K562 (cell line): ENCODE data around the gene NAV2.

Experiments used
- FOXM1 ChIP-seq, 2 experiments: fragments of 450-650 bp in 1 of 2; sonication (generic) in 1 of 2; formaldehyde crosslinking in 1 of 2; IDR thresholded peaks; 2 replicates each; pipeline versions ENCODE4 v1.6.1 to v1.9.0; 2017 to 2022; ENCODE audit warnings: low read depth in 2 of 2, mild to moderate bottlenecking in 2 of 2, missing genetic modification reagents in 1 of 2, moderate library complexity in 1 of 2
- HMG20A ChIP-seq: fragments of 450-650 bp; formaldehyde crosslinking; conservative IDR thresholded peaks from 2 replicates; pipeline ENCODE4 v1.4.0; 2020; ENCODE audit warnings: mild to moderate bottlenecking, mixed read lengths
- JUN ChIP-seq, 2 experiments: sonication (generic) in 1 of 2; formaldehyde crosslinking in 1 of 2; IDR thresholded peaks; 2 replicates each; pipeline versions ENCODE4 v1.6.1 to v1.8.0; 2012 to 2022; ENCODE audit warnings: borderline replicate concordance in 2 of 2, mild to moderate bottlenecking in 2 of 2, improper control_type of control experiment in 1 of 2, low read depth in 1 of 2, low read length in 1 of 2, missing genetic modification reagents in 1 of 2
- MAX ChIP-seq: sonication (generic); formaldehyde crosslinking; IDR thresholded peaks from 2 replicates; pipeline ENCODE4 v1.9.0; 2022; ENCODE audit warnings: mild to moderate bottlenecking, missing genetic modification reagents
- MAZ ChIP-seq, 2 experiments: fragments of 450-650 bp in 1 of 2; sonication (generic) in 1 of 2; formaldehyde crosslinking; IDR thresholded peaks in 1 of 2; conservative IDR thresholded peaks in 1 of 2; 2 replicates each; pipeline versions ENCODE4 v1.4.0 to v1.5.0; 2020; ENCODE audit warnings: mild to moderate bottlenecking in 1 of 2, missing genetic modification reagents in 1 of 2
- PRPF4 ChIP-seq: fragments of 200-400 bp; formaldehyde crosslinking; IDR thresholded peaks from one replicate; pipeline ENCODE4 v1.6.1; 2017; ENCODE audit warnings: low read length, low read depth, mild to moderate bottlenecking; ENCODE audit not compliant: insufficient read depth, poor library complexity, severe bottlenecking
- SP1 ChIP-seq: sonication (generic); formaldehyde crosslinking; IDR thresholded peaks from 2 replicates; pipeline ENCODE4 v1.8.1; 2022; ENCODE audit warnings: mild to moderate bottlenecking, missing genetic modification reagents
- ZC3H11A ChIP-seq: IDR thresholded peaks from 2 replicates; pipeline ENCODE4 v1.6.1; 2012; ENCODE audit warnings: low read depth, low read length, improper control_type of control experiment
- ZFX ChIP-seq: sonication (generic); formaldehyde crosslinking; IDR thresholded peaks from 2 replicates; pipeline ENCODE4 v1.8.0; 2022; ENCODE audit warnings: mild to moderate bottlenecking, missing genetic modification reagents, moderate library complexity
- ZKSCAN1 ChIP-seq: fragments of 150-350 bp; IDR thresholded peaks from 2 replicates; pipeline ENCODE4 v1.6.1; 2016; ENCODE audit warnings: low read depth, low read length
- TF ChIP-seq, protein P1 (sequence below), 2 experiments: fragments of 450-650 bp in 1 of 2; sonication (generic) in 1 of 2; formaldehyde crosslinking in 1 of 2; IDR thresholded peaks in 1 of 2; conservative IDR thresholded peaks in 1 of 2; 2 replicates each; pipeline versions ENCODE4 v1.6.1 to v1.8.1; 2016 to 2023; ENCODE audit warnings: mild to moderate bottlenecking in 2 of 2, moderate library complexity in 2 of 2, inconsistent platforms in 1 of 2, missing genetic modification reagents in 1 of 2
- TF ChIP-seq, protein P2 (sequence below), 3 experiments: fragments of 200-800 bp in 1 of 3; fragments of 250-450 bp in 1 of 3; fragments of 450-650 bp in 1 of 3; sonication (Bioruptor Pico) in 1 of 3; sonication (Bioruptor generic) in 1 of 3; formaldehyde crosslinking in 1 of 3; IDR thresholded peaks; 2 replicates each; pipeline versions ENCODE4 v1.6.1 to v1.8.0; 2016 to 2022; ENCODE audit warnings: mild to moderate bottlenecking in 2 of 3, missing genetic modification characterization in 2 of 3, missing compliant biosample characterization in 1 of 3, moderate library complexity in 1 of 3

- TF ChIP-seq ZC3H11A (no peak), MAX (no peak), ZKSCAN1 (no peak), SP1 (CRISPR knock-in tag) (no peak), ZFX (CRISPR knock-in tag) (no peak), HMG20A (no peak), PRPF4 (no peak), MAZ (CRISPR knock-in tag; conservative IDR thresholded peaks at IDR 0.05 in 1 of 2, IDR thresholded peaks at IDR 0.05 in 1 of 2) (no peak), FOXM1 (IDR thresholded peaks at IDR 0.05; ENCODE audit: low read depth) (no peak), FOXM1 (CRISPR knock-in tag; IDR thresholded peaks at IDR 0.05; ENCODE audit: low read depth) (no peak), JUN (IDR thresholded peaks at IDR 0.05; ENCODE audit: borderline replicate concordance, low read depth, low read length) (no peak), JUN (CRISPR knock-in tag; IDR thresholded peaks at IDR 0.05; ENCODE audit: borderline replicate concordance) (no peak)
- TF ChIP-seq, protein P1, sequence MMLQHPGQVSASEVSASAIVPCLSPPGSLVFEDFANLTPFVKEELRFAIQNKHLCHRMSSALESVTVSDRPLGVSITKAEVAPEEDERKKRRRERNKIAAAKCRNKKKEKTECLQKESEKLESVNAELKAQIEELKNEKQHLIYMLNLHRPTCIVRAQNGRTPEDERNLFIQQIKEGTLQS (IDR thresholded peaks at IDR 0.05): no peak
- TF ChIP-seq, protein P1 (CRISPR knock-in tag; conservative IDR thresholded peaks at IDR 0.05): no peak
- TF ChIP-seq, protein P2, sequence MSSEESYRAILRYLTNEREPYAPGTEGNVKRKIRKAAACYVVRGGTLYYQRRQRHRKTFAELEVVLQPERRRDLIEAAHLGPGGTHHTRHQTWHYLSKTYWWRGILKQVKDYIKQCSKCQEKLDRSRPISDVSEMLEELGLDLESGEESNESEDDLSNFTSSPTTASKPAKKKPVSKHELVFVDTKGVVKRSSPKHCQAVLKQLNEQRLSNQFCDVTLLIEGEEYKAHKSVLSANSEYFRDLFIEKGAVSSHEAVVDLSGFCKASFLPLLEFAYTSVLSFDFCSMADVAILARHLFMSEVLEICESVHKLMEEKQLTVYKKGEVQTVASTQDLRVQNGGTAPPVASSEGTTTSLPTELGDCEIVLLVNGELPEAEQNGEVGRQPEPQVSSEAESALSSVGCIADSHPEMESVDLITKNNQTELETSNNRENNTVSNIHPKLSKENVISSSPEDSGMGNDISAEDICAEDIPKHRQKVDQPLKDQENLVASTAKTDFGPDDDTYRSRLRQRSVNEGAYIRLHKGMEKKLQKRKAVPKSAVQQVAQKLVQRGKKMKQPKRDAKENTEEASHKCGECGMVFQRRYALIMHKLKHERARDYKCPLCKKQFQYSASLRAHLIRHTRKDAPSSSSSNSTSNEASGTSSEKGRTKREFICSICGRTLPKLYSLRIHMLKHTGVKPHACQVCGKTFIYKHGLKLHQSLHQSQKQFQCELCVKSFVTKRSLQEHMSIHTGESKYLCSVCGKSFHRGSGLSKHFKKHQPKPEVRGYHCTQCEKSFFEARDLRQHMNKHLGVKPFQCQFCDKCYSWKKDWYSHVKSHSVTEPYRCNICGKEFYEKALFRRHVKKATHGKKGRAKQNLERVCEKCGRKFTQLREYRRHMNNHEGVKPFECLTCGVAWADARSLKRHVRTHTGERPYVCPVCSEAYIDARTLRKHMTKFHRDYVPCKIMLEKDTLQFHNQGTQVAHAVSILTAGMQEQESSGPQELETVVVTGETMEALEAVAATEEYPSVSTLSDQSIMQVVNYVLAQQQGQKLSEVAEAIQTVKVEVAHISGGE (CRISPR knock-in tag; IDR thresholded peaks at IDR 0.05): no peak
Measured at GRCh38 chr11:20113149-20113438, 400.5 kb downstream of the NAV2 start.
